ENCODE results near the gene GULP1. TPM values are rescaled to one million over a fixed set of nuclear protein-coding genes. Genes with fewer than 3 reads are reported as not detected.

The GULP1 gene
- total RNA-seq, 4 donors from 2014 or later, result 6.4 to 44.1 (median 25.4) TPM

GRCh38 chr2:188435115-188435514 lies 143.4 kb downstream of the GULP1 start:
- H3K4me3 ChIP-seq, result no peak overlapping the region
- H3K27ac ChIP-seq, result no peak overlapping the region
- TF ChIP-seq POLR2A (IDR thresholded peaks at IDR 0.05) (no peak), CTCF (IDR thresholded peaks at IDR 0.05) (no peak), POLR2AphosphoS5 (IDR thresholded peaks at IDR 0.05) (no peak), EP300 (IDR thresholded peaks at IDR 0.05; ENCODE audit: low read depth) (no peak)
- DNase-seq, result no peak
- no peaks in the 10 kb centered on the region for H3K9me3 ChIP-seq
- in situ Hi-C loops (cut with MboI; ENCODE audit: low pct_ligation_motif_present in 1 of 4, low pct_unique_long_range_greater_than_20kb in 1 of 4, low sequenced_read_pairs in 3 of 4), result no loop called here
- H3K36me3 ChIP-seq, result no peaks in the 10 kb centered on the region
- WGBS, 2 donors (ENCODE audit: low coverage in 1 of 2), result 56% methylated on average over 2 of the region's 2 CpGs; no CpG with 5 or more reads in 1 of the 2 donors
- no peaks in the 10 kb centered on the region for H3K4me1 ChIP-seq
- H3K27me3 ChIP-seq, result no peaks in the 10 kb centered on the region
- intact Hi-C loops (cut with DNase I; ENCODE audit: low total_unique reads), result no loop called here

GRCh38 chr2:188437537-188437936 lies 145.9 kb downstream of the GULP1 start:
- H3K4me1 ChIP-seq, result no peaks in the 10 kb centered on the region
- intact Hi-C loops (cut with DNase I; ENCODE audit: low total_unique reads) (no loop called here), in situ Hi-C loops (cut with MboI; ENCODE audit: low pct_ligation_motif_present in 1 of 4, low pct_unique_long_range_greater_than_20kb in 1 of 4, low sequenced_read_pairs in 3 of 4) (no loop called here)
- no peaks in the 10 kb centered on the region for H3K9me3 ChIP-seq
- no peak overlapping the region for H3K27ac ChIP-seq
- WGBS, 2 donors (ENCODE audit: low coverage in 1 of 2), result 94% methylated on average over 2 to 3 of the region's 3 CpGs
- TF ChIP-seq POLR2AphosphoS5 (IDR thresholded peaks at IDR 0.05) (no peak), POLR2A (IDR thresholded peaks at IDR 0.05) (no peak), CTCF (IDR thresholded peaks at IDR 0.05) (no peak), EP300 (IDR thresholded peaks at IDR 0.05; ENCODE audit: low read depth) (no peak)
- DNase-seq, result no peak
- H3K27me3 ChIP-seq, result no peaks in the 10 kb centered on the region
- no peaks in the 10 kb centered on the region for H3K36me3 ChIP-seq
- no peak overlapping the region for H3K4me3 ChIP-seq

GRCh38 chr2:188439986-188440385 lies 148.3 kb downstream of the GULP1 start:
- Histone ChIP-seq H3K27me3 (no peaks in the 10 kb centered on the region), H3K9me3 (no peaks in the 10 kb centered on the region), H3K4me3 (no peak overlapping the region), H3K4me1 (no peaks in the 10 kb centered on the region), H3K27ac (no peak overlapping the region), H3K36me3 (no peaks in the 10 kb centered on the region)
- TF ChIP-seq POLR2AphosphoS5 (IDR thresholded peaks at IDR 0.05), result no peak
- no peak for TF ChIP-seq EP300 (IDR thresholded peaks at IDR 0.05; ENCODE audit: low read depth)
- no peak for TF ChIP-seq POLR2A (IDR thresholded peaks at IDR 0.05)
- TF ChIP-seq CTCF (IDR thresholded peaks at IDR 0.05), result no peak
- intact Hi-C loops (cut with DNase I; ENCODE audit: low total_unique reads), result no loop called here
- in situ Hi-C loops (cut with MboI; ENCODE audit: low pct_ligation_motif_present in 1 of 4, low pct_unique_long_range_greater_than_20kb in 1 of 4, low sequenced_read_pairs in 3 of 4), result no loop called here
- no peak for DNase-seq

GRCh38 chr2:188440849-188441248 lies 149.2 kb downstream of the GULP1 start:
- in situ Hi-C loops (cut with MboI; ENCODE audit: low pct_ligation_motif_present in 1 of 4, low pct_unique_long_range_greater_than_20kb in 1 of 4, low sequenced_read_pairs in 3 of 4) (no loop called here), intact Hi-C loops (cut with DNase I; ENCODE audit: low total_unique reads) (no loop called here)
- no peaks in the 10 kb centered on the region for H3K9me3 ChIP-seq
- no peak overlapping the region for H3K4me3 ChIP-seq
- H3K27me3 ChIP-seq, result no peaks in the 10 kb centered on the region
- TF ChIP-seq POLR2AphosphoS5 (IDR thresholded peaks at IDR 0.05), result no peak
- no peak for TF ChIP-seq CTCF (IDR thresholded peaks at IDR 0.05)
- TF ChIP-seq EP300 (IDR thresholded peaks at IDR 0.05; ENCODE audit: low read depth), result no peak
- no peak for TF ChIP-seq POLR2A (IDR thresholded peaks at IDR 0.05)
- no peak for DNase-seq
- WGBS, 2 donors (ENCODE audit: low coverage in 1 of 2), result 33 to 52% methylated on average over 1 to 3 of the region's 3 CpGs
- H3K27ac ChIP-seq, result no peak overlapping the region
- no peaks in the 10 kb centered on the region for H3K4me1 ChIP-seq
- no peaks in the 10 kb centered on the region for H3K36me3 ChIP-seq
